SK-N-SH (cell line): ENCODE measurements around the gene BCR.

Experiments used
- CTCF ChIP-seq: fragments of 200-600 bp; sonication (generic); IDR thresholded peaks from 2 replicates; pipeline ENCODE4 v1.6.1; 2017; ENCODE audit warnings: antibody characterized with exemption, mild to moderate bottlenecking, moderate library complexity
- GATA2 ChIP-seq: sonication (generic); formaldehyde crosslinking; IDR thresholded peaks from 2 replicates; pipeline ENCODE4 v1.5.0; 2020; ENCODE audit warnings: mild to moderate bottlenecking, missing genetic modification reagents
- NFIC ChIP-seq: IDR thresholded peaks from 2 replicates; pipeline ENCODE4 v1.4.0; 2012; ENCODE audit warnings: borderline replicate concordance
- POLR2AphosphoS5 ChIP-seq: IDR thresholded peaks from 2 replicates; pipeline ENCODE4 v1.6.1; 2012; ENCODE audit warnings: low read depth, low read length
- SMC3 ChIP-seq: IDR thresholded peaks from 2 replicates; pipeline ENCODE4 v1.6.1; 2012; ENCODE audit warnings: low read depth, low read length, improper control_type of control experiment
- TCF12 ChIP-seq: IDR thresholded peaks from 2 replicates; pipeline ENCODE4 v1.4.0; 2012
- TF ChIP-seq, protein P1 (sequence below): IDR thresholded peaks from 2 replicates; pipeline ENCODE4; 2012

- TF ChIP-seq CTCF (no peak), GATA2 (CRISPR knock-in tag) (no peak), SMC3 (no peak), TCF12 (no peak), NFIC (no peak), POLR2AphosphoS5 (no peak)
- TF ChIP-seq, protein P1, sequence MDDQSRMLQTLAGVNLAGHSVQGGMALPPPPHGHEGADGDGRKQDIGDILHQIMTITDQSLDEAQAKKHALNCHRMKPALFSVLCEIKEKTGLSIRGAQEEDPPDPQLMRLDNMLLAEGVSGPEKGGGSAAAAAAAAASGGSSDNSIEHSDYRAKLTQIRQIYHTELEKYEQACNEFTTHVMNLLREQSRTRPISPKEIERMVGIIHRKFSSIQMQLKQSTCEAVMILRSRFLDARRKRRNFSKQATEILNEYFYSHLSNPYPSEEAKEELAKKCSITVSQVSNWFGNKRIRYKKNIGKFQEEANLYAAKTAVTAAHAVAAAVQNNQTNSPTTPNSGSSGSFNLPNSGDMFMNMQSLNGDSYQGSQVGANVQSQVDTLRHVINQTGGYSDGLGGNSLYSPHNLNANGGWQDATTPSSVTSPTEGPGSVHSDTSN: no peak
Observed at GRCh38 chr22:23256986-23257888, 76.9 kb downstream of the BCR start.
